ENCODE results near the gene CCDC102B.

Gene CCDC102B

GRCh38 chr18:68916734-68917133 lies 118.9 kb downstream of the CCDC102B start:
- Histone ChIP-seq H3K27ac (replicated peaks) (no peak overlapping the region), H3K4me3 (replicated peaks; ENCODE audit: insufficient read depth, low read length) (no peak overlapping the region), H3K27me3 (ENCODE audit: insufficient read depth, poor library complexity, severe bottlenecking) (no peaks in the 10 kb centered on the region)
- TF ChIP-seq GABPA (IDR thresholded peaks at IDR 0.05; ENCODE audit: low read depth) (no peak), POLR2AphosphoS5 (IDR thresholded peaks at IDR 0.05; ENCODE audit: low read depth) (no peak), REST (IDR thresholded peaks at IDR 0.05; ENCODE audit: insufficient replicate concordance, low read depth) (no peak), SPI1 (IDR thresholded peaks at IDR 0.05; ENCODE audit: borderline replicate concordance, low read depth) (no peak), CTCF (IDR thresholded peaks at IDR 0.05; ENCODE audit: insufficient read depth, low read length) (no peak)
- no peak for DNase-seq (ENCODE audit: low read depth in 1 of 2, low spot score in 1 of 2)

GRCh38 chr18:68918216-68918615 lies 120.3 kb downstream of the CCDC102B start:
- no peak for DNase-seq (ENCODE audit: low read depth in 1 of 2, low spot score in 1 of 2)
- H3K27me3 ChIP-seq (ENCODE audit: insufficient read depth, poor library complexity, severe bottlenecking) = no peaks in the 10 kb centered on the region
- TF ChIP-seq REST (IDR thresholded peaks at IDR 0.05; ENCODE audit: insufficient replicate concordance, low read depth) (no peak), SPI1 (IDR thresholded peaks at IDR 0.05; ENCODE audit: borderline replicate concordance, low read depth) (0 out of 2 replicates have a peak, but pooled peaks have one; percentile 7)
- no peak overlapping the region for H3K27ac ChIP-seq (replicated peaks)
- no peak overlapping the region for H3K4me3 ChIP-seq (replicated peaks; ENCODE audit: insufficient read depth, low read length)

- TF ChIP-seq CTCF (IDR thresholded peaks at IDR 0.05; ENCODE audit: insufficient read depth, low read length) = no peak
- Histone ChIP-seq H3K27ac (replicated peaks) (no peak overlapping the region), H3K27me3 (ENCODE audit: insufficient read depth, poor library complexity, severe bottlenecking) (no peaks in the 10 kb centered on the region)
Measured at GRCh38 chr18:68919900-68920299, 122.0 kb downstream of the CCDC102B start.

GRCh38 chr18:68922392-68922791 lies 124.5 kb downstream of the CCDC102B start:
- H3K27ac ChIP-seq (replicated peaks) = no peak overlapping the region
- no peak for DNase-seq (ENCODE audit: low read depth in 1 of 2, low spot score in 1 of 2)
- no peak for TF ChIP-seq REST (IDR thresholded peaks at IDR 0.05; ENCODE audit: insufficient replicate concordance, low read depth)
- TF ChIP-seq SPI1 (IDR thresholded peaks at IDR 0.05; ENCODE audit: borderline replicate concordance, low read depth) = no peak
- no peak for TF ChIP-seq GABPA (IDR thresholded peaks at IDR 0.05; ENCODE audit: low read depth)
- no peak for TF ChIP-seq POLR2AphosphoS5 (IDR thresholded peaks at IDR 0.05; ENCODE audit: low read depth)
- no peak for TF ChIP-seq CTCF (IDR thresholded peaks at IDR 0.05; ENCODE audit: insufficient read depth, low read length)
- H3K27me3 ChIP-seq (ENCODE audit: insufficient read depth, poor library complexity, severe bottlenecking) = no peaks in the 10 kb centered on the region
- no peak overlapping the region for H3K4me3 ChIP-seq (replicated peaks; ENCODE audit: insufficient read depth, low read length)

More at GRCh38 chr18:68919900-68920299, 122.0 kb downstream of the CCDC102B start:
- DNase-seq (ENCODE audit: low read depth in 1 of 2, low spot score in 1 of 2) = no peak
- H3K4me3 ChIP-seq (replicated peaks; ENCODE audit: insufficient read depth, low read length) = no peak overlapping the region
